ENCODE measurements around the gene MRPS7. TPM values are rescaled to one million over a fixed set of nuclear protein-coding genes. Genes with fewer than 3 reads are reported as not detected.

Gene MRPS7
- total and polyA plus RNA-seq, 10 of the 15 experiments (the other 5 are each of a cell fraction or from before 2014, with no cell fraction given): 88.4 to 217 (median 109) TPM

GRCh38 chr17:75270218-75270965 is 8.7 kb downstream of the MRPS7 start (continued):
- TF ChIP-seq E2F8 (IDR thresholded peaks at IDR 0.05; ENCODE audit: low read depth, partially characterized antibody): no peak
- TF ChIP-seq RELB (IDR thresholded peaks at IDR 0.05; ENCODE audit: low read depth): 0 out of 2 replicates have a peak, but pooled peaks have one; percentile 32
- no peak for TF ChIP-seq IRF3 (IDR thresholded peaks at IDR 0.05)
- no peak for TF ChIP-seq KAT2A (conservative IDR thresholded peaks at IDR 0.05; ENCODE audit: control insufficient read depth, low read depth, low read length)
- TF ChIP-seq SPI1 (IDR thresholded peaks at IDR 0.05; ENCODE audit: borderline replicate concordance, insufficient read depth, low read depth, low read length): no peak
- no peak for TF ChIP-seq RBBP5 (conservative IDR thresholded peaks at IDR 0.05)
- no peak for TF ChIP-seq PRDM15 (CRISPR knock-in tag; IDR thresholded peaks at IDR 0.05)
- no peak for TF ChIP-seq KDM1A (IDR thresholded peaks at IDR 0.05; ENCODE audit: borderline replicate concordance)
- no peak for TF ChIP-seq CBFB (IDR thresholded peaks at IDR 0.05; ENCODE audit: low read depth)
- TF ChIP-seq SIN3A (IDR thresholded peaks at IDR 0.05; ENCODE audit: low read depth, low read length): peak; percentile 70
- no peak for TF ChIP-seq MTA2 (IDR thresholded peaks at IDR 0.05; ENCODE audit: low read depth)
- TF ChIP-seq SP1 (IDR thresholded peaks at IDR 0.05; ENCODE audit: low read depth, low read length): no peak
- no peak for TF ChIP-seq NBN (IDR thresholded peaks at IDR 0.05)
- TF ChIP-seq SREBF2 (IDR thresholded peaks at IDR 0.05; ENCODE audit: low read length): no peak
- TF ChIP-seq SUZ12 (IDR thresholded peaks at IDR 0.05; ENCODE audit: unreplicated experiment): no peak
- TF ChIP-seq BMI1 (IDR thresholded peaks at IDR 0.05; ENCODE audit: borderline replicate concordance): no peak
- TF ChIP-seq WRNIP1 (IDR thresholded peaks at IDR 0.05; ENCODE audit: borderline replicate concordance, low read depth, low read length): no peak
- 0 out of 2 replicates have a peak, but pooled peaks have one; percentile 1 for TF ChIP-seq TAF1 (IDR thresholded peaks at IDR 0.05; ENCODE audit: borderline replicate concordance, low read depth, low read length)
- TF ChIP-seq RB1 (IDR thresholded peaks at IDR 0.05; ENCODE audit: borderline replicate concordance): no peak
- no peak for TF ChIP-seq ZBED1 (IDR thresholded peaks at IDR 0.05; ENCODE audit: borderline replicate concordance)
- peak in 1 of 2 experiments; percentile 99; a peak in 2 of 3 replicates for TF ChIP-seq EGR1 (IDR thresholded peaks at IDR 0.05; ENCODE audit: borderline replicate concordance in 1 of 2, low read depth in 2 of 2, low read length in 2 of 2)
- no peak for TF ChIP-seq CHD1 (IDR thresholded peaks at IDR 0.05; ENCODE audit: low read depth, low read length)
- no peak for TF ChIP-seq BCL11A (IDR thresholded peaks at IDR 0.05; ENCODE audit: low read depth, low read length)
